Measurements from ENCODE around the gene NBEA.

NBEA gene

DNA sequence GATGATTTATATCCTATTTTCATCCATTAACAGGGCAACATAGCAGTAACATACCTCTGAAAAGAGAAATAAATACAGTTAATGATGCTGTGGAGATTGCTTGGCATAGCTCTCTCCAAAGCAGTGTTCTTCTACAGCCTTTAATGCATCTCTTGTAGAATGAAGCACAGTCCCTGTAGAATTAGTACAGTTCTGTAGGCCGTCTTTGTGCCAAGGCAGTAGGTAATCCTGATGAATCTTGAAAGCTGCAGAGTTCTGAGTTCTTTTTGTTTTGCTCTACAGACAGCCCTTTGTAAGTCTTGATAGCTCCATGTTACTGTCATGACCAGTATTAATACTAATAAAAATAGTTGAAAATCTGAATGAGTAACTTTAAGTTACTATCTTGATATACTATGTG, 350.3 kb downstream of the NBEA start:
- no peak for DNase-seq

DNA sequence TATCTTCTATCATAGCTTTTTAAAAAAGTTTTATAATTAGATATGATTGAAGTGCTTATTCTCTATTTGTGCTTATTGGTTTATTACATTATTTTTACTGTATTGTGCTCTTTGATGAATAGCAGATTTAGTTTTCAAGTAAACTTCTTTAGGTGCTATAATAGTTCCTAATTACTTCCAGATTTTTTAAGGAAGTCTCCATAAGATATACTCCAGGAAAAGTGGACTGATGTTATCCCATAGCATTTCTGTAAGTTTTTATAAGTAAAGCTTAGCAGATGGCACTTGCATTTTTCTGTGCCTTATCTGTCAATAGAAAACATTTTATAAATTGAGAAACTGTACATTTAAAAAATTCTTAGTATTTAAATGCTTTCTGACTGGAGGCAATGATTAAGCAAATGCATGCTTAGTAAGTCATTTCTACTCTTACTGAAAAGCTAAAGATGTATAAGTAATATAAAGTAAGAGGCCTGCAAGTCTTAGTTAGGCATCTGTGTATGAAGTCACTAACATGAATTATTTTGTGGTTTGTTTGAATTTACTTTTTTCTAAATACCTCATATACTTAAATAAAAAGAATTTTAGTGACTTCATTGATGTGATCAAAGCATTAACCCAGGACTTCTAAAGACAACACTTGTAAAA, 351.6 kb downstream of the NBEA start:
- no peak for DNase-seq

DNA sequence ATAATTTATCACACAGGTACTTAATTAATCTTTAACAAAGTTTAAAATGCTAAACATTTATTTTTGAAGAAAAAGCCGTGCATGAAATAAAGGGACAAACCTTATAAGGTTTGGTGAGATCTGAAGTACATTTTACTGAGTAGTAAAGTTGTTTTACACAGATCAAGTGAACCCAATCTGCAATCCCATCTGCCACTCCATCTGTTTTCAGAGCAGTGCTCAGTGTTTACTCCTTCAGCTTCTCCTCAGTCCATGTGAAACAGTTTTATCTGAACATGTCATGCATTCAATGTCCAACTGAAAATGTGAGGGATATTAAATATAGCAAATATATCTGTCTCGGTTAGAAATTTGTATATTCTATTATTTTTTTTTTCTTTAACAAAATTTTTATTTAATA, 367.6 kb downstream of the NBEA start:
- peak; percentile 92 for DNase-seq

DNA sequence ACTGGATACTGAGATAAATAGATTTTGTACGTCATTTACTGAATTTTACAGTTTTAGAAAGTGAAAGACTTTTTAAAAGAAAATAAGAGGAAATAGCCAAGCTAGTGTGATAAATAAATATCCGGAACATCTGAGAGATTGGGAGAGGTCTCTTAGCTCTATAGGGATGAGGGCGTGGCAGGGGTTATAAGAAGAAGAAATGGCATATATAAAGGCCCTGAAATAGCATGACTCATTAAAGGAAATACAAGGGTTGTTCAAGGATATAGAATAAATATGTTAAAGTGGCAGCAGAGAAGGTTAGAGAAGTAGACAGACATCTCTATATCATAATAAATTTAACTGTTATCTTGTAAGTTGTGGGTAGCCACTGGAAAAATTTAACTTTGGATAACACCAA, 390.1 kb downstream of the NBEA start:
- no peak for DNase-seq

DNA sequence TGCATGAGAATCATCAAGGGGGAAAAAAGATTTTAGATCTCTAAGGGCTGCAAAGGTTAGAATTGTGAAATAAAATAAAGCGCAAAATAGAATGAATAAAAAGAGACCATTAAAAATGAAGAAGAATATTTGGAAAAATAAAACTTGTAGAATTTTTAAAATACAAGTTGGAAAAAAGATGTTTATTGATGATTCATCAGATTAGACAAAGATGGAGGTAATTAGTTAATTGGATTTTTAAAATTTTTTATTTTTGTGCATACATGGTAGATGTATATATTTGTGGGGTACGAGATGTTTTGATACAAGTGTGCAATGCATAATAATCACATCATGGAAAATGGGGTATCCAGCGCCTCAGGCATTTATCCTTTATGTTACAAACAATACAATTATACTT, 391.1 kb downstream of the NBEA start:
- DNase-seq = no peak

DNA sequence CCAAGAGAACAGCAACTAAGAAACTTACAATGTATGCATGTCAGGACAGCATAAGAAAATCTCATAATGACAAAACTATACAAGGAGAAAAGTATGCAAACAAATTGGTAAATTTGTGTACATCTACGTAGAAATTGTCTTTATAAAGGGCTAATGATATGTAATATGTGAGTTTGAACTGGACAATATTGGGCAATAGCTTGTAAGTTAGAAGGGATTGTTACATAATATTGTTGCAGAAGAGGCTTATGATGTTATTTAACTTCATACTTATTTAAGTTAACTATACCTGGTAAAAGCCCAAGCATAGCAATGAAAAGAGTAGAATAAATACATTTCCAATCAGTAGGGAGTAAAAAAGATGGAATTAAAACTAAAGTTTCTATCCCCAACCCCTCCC, 400.4 kb downstream of the NBEA start:
- no peak for DNase-seq

DNA sequence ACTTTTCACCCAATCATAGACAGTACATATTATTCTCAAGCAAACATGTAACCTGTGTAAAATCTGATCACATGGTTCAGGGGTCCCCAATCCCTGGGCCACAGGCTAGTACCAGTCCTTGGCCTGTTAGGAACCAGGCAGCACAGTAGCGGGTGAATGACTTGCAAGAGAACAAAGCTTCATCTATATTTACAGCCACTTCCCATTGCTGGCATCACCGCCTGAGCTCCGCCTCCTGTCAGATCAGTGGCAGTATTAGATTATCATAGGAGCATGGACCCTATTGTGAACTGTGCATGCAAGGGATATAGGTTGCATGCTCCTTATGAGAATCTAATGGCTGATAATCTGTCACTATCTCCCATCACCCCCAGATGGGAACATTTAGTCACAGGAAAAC, 401.3 kb downstream of the NBEA start:
- no peak for DNase-seq

DNA sequence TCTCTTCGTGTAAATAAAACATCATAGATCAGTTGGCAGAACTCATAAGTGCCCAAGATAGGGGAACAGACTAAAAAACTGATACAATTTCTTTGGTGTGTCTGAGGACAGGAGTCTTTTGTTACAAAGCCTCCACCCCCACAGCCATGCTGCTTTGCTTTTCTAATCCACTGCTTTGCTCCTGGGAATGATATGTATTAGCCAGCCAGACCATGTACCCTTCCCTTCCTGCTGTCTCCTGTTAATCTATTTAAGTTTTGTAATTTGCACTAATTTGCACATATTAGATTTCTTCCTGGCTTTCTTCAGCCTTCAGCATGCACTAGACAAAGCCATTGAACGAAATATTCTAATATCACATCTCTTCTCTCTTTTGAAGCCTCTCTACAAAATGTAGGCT, 403.9 kb downstream of the NBEA start:
- no peak for DNase-seq

DNA sequence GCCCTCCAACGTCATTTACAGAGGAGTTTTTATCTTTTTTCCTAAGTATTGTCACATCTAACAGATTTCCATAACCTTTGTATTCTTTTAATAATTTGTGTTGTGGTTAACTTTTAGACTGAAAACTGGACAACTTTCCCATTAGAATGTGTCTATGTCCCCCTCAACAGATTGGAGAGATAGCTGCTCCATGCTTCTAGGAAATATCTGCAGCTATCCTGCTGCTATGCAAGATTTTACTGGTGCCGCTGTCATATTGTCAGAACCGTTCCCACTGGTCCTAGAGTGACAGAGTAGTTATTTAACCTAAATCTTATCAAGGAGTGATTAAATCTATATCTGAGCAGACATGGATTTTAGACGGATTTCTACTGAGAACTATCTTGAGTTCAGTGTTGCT, 404.4 kb downstream of the NBEA start:
- DNase-seq = no peak

DNA sequence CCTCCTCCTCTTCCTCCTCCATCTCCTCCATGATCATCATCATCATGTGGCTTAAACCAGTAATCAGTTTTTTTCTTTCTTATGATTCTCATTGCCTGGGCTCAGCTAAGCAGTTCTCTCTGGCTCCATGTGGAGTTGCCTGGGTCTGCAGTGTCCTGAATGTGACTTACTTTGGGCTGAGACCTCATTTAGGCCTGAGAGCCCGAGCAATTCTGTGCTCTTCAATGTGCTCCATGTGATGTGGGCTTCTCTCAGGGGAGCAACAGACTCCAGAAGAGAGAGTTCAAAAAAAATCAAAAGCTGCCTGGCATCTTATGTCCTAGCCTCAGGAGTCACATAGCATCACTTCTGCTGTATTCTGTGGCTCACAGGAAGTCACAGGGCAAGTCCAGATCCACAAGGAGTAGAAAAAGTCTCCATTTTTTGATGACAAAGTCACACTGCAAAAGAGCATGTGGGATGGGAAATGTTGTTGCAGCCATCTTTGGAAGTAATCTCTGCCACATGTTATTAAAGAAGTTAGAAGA, 405.7 kb downstream of the NBEA start:
- DNase-seq = no peak

DNA sequence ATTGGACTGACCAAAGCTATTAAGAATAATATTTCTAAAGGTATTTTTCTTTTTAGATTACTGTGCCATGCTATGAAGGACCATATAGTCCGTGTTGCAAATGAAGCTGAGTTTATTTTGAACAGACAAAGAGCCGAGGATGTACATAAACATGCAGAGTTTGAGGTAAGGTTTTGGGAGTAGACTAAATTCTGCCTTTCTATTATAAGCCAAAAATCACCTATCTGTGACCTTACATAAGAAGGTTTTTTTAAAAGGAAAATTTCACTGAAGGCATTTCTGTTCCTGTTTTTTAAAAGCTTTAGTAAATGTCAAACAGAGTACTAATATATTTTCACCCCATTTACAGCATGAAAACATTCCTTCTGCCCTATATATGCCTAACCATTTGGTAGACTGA, 407.0 kb downstream of the NBEA start:
- no peak for DNase-seq

DNA sequence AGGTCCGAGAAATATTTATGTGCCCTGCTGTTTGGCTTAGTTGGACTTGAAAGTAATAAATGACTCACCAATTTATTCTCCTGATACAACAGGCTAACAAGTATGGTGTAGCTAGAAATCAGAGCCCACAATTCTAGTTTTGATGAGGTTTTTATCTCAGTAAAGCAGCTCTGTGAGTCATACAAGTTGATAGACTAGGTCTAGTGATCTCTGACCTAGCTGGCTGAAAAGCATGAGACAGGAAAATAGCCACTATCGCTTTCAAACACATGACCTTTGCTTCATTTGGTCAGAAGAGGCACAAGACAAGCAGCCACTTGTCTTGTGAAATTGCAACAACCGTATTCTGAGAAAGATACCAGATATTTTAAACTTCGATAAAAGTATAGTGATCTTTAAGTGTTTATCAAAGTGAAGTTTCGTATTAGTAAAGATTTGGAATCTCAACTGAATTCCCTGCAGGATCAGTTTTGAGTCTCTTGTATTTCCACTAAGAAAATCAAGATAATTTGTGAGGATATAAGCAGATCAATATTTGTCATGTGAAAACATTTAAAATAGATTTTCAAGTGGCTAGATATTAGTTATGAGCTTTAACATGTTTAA, 407.7 kb downstream of the NBEA start:
- DNase-seq = no peak

DNA sequence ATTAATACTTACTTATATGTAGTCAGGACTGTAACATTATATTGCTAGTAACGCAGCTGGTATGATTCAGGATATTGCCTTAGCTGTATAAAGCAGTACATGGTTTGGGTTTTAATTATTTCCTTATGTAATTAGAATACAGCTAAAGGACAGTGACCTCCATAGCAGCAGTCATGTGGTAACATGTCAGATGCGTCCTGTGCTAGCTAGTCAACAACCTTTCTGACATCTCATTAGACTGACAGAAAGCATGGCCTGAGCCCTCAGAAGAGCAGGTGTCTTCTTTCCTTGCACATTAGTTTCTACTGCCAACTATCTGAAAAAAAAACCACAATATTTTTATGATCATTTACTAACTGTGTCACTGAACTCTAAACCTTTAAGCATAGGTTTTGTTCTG, 412.2 kb downstream of the NBEA start:
- no peak for DNase-seq

DNA sequence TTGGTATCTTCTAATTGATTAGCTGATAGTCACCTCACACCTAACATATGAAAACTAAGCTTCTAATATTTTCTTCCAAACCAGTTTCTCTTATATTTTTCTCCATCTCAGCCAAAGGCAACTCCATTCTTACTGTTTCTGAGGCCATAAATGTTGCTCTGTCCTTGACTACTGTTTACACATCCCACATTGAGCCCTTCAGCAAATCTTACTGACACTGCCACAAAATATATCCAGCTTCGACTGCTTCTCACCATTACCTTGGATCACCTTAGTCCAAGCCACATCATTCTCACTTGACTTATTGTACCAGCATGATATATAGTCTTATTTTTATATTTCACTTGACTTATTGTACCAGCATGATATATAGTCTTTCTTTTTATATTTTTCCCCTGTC, 412.8 kb downstream of the NBEA start:
- no peak for DNase-seq

DNA sequence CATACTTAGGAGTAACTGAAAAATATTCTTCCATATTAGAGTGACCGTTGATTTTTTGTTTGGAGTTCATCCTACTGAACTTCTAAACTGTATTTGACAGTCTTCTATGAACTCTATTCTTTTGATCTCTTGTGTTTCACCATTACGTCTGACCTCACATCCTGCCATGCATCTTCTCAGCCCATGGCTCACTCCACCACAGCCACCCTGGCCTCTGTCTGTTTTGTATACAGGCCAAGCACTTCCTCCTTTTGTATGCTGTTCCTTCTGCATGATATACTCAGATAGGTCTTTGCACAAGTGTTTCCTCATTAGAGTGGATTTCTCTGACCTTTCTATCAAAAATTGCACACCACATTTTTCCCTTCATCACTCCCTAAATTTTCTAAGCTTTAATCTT, 414.5 kb downstream of the NBEA start:
- no peak for DNase-seq

DNA sequence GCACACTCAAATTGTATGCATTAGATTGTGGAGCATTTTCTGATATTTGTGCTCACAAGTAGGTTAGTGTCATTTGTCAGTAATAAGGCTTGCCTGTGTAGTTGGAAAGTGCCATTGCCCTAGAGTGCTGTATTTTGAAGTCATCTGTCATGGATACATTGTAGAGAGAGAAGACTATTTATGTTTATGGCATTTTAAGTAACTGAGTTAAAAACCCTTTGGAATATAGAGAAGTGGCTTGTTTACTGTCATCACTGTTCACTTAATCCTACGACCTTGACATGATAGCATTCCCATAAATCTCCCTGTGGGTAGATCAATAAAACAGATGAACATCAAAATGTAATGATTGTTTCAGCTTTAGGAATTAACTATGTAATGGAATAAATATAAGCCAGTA, 423.8 kb downstream of the NBEA start:
- DNase-seq = no peak

DNA sequence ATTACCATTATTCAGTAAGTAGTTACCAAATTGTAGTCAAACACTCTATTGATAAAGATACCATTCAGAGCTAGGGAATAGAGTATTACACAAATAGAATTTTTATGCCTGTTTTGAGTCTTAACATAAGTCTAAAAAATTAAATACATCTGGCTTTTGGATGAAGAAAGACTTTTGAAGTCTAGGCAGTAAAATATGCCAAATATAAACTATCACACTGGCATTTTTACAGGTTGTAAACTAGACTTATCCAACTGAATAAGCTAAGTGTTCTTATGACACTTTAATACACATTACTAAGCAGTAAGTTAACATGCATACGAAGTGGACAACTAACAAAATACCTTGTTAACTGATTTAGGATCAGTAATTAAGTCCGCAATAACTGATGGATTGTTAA, 425.5 kb downstream of the NBEA start:
- DNase-seq = no peak

DNA sequence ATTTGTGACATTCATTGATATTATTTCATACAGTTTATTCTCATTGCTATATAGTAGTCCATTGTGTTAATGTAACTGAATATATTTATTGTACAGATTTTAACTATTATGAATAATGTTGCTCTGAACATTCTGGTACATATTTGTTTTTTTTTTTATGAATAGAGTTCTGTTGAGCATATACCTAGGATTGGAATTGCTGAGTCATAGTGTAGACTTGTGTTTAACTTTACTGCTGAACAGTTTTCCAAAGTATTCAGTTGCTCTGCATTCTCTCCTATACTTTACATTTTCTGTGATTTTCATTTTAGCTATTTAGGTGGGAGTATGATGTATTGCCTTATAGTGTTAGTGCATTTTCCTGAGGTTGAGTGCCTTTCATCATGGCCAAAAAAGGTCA, 436.9 kb downstream of the NBEA start:
- DNase-seq = no peak

DNA sequence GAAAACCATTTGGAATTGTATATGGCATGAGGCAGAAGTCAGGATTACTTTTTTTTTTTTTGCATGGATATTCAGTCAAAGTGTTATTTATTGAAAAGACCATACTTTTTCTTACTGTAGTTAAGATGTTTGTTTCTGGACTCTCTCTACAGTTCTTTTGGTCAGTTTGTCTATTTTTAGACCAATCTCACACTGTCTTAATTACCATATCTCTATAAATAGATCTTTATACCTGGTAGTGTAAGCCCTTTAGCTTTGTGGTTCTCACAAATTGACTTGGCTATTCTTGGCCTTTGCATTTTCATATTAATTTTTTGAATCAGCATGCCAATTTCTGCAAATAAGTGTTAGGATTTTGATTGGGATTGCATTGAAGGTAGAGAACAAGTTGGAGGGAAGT, 437.6 kb downstream of the NBEA start:
- DNase-seq = no peak

DNA sequence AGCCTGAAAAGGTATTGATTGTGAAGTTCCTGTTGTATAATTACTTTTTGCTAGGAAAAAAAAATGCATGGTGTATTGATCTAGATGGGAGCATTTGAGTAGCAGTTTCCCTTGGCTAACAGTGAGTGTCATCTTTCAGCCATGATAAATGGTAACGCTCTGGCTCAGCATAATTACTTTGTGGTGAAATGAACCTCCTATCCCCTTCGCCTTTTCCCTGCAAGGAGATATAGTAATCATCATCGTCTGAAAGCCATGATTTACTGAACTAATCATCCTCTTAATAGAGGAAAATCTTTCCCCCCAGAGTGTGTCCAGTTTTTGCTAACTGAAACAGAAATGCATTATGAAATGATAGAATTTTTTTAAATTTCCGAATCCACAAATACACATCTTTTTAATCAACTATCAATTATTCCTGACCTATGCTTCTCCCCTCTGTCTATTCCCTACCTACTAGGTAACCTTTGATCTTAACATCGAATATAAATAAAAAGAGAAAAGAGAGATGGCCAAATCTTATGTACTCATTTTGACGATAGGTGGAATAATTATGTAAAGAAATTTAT, 445.7 kb downstream of the NBEA start:
- DNase-seq = no peak

DNA sequence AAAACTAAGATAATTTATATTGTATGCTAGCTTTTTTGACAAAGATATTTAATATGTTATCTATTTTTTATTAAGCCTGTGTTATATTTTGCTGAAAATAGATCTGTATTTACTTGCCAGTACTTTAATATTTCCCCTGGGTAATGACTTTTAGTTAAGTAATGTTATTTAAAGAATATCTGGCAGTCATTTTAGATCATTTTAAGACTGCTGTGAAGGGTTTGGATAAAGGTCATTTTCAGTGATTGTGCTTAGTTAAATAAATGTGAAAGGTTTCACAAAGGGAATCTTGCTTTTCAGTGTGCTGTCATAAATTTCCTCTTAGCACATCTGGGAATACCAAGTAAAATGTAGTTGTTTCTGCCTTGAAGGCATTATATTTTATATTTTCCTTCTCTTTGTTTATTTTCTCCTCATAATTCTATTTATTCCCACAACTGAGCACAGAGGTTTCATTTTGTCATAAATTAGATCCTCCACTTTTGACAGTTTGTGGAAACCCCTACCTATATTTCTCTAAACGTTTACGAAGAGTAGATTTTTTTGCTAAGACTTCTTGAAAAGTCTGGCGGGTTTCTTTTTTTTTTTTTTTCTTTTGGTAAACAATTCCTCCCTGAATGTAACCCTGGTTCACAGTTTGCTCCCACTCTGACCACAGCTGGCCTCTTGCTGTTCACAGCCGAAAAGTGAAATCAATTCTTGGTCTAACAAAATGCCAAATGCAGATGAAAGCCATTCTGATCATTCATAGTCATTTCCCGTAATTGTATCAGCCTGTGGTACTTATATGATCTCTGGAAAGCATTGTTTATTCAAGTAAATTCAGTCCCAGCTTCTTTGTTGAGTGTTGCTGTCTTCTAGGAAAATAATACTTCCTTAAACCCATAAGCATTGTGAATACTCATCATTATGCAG, 446.6 kb downstream of the NBEA start:
- no peak for DNase-seq

DNA sequence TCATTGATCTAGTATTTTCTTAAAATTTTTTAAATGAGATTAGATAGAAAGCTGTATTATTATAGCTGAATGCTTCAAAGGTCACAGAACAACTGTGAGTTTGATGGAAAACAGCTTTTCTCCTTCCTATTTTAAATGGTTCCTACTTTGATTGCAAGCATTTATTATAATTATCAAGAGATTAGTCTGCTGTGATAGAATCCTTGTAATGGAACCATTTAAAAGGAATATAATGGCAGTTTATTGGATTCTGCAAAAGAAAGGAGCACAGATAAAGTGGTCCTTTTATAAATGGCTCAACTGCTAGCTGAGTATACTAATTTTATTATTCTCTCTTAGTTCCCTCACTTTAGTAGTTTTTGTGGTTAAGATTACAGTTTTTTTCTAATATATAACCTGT, 447.5 kb downstream of the NBEA start:
- DNase-seq = no peak

DNA sequence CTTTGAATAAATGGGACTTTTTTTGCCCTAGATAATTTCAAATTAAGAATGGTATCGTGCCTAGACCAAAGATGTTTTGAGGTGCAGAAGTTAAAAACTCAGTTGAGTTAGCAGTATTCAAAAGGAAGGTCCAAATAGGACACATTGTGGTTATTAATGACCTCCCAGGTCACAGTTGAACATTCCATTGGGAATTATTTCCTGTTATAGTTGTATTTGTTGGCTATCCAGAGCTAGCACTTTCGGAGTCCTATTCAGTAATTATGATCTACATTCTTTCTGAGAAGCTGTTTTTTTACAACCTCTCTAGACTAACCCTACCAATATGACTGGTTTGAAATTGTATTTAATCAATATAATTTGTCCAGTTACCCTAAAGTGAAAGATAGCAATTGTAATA, 450.7 kb downstream of the NBEA start:
- no peak for DNase-seq

DNA sequence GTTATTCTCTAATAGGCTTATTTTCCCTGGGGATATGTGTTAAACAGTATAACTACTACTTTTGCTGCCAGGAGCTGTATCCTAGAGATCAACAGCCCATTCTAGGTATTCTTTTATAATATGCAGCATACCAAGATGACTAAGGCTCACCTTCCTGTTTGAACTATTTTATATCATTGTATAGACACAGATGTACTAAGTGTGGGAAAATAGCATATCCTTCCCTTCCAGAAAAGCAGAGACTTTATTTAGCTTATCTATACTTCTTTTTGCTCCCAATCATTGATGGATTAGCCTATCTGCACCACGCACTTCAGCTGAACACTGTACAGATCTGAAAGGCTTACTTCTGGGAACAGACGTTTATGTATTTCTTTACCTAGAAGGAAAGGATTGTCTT, 451.8 kb downstream of the NBEA start:
- no peak for DNase-seq

All from NCI-H446 treated with DMSO at 0.1 percent for 48 hours (cell line).